H1 (cell line): ENCODE results near the gene VPS54.

Experiments
- CREB1 ChIP-seq: IDR thresholded peaks from 2 replicates; pipeline ENCODE4 v1.6.1; 2012; ENCODE audit warnings: inconsistent platforms
- CTCF ChIP-seq, 3 experiments: IDR thresholded peaks; 1 replicate in 2 of 3; 2 replicates in 1 of 3; pipeline versions ENCODE4 v1.5.1 to v1.6.1; 2011; ENCODE audit warnings: low read length in 3 of 3, mild to moderate bottlenecking in 3 of 3, inconsistent platforms in 2 of 3, low read depth in 1 of 3, moderate library complexity in 1 of 3; ENCODE audit not compliant: insufficient read depth in 1 of 3; ENCODE audit errors: control extremely low read depth in 1 of 3
- EGR1 ChIP-seq: IDR thresholded peaks from 2 replicates; pipeline ENCODE4 v1.6.1; 2011; ENCODE audit warnings: low read depth, low read length, borderline replicate concordance
- POLR2A ChIP-seq, 2 experiments: IDR thresholded peaks; 1 replicate in 1 of 2; 2 replicates in 1 of 2; pipeline ENCODE4 v1.6.1; 2011; ENCODE audit warnings: low read depth in 2 of 2, low read length in 2 of 2, mild to moderate bottlenecking in 2 of 2; ENCODE audit errors: control extremely low read depth in 1 of 2
- YY1 ChIP-seq: IDR thresholded peaks from 2 replicates; pipeline ENCODE4 v1.6.1; 2011; ENCODE audit warnings: low read depth, mild to moderate bottlenecking, low read length

GRCh38 chr2:63891488-63892030 is 127.7 kb downstream of the VPS54 start:
- no peak for TF ChIP-seq CREB1
- no peak; a peak in 1 of 3 replicates for TF ChIP-seq POLR2A (IDR thresholded peaks at IDR 0.05; ENCODE audit: control extremely low read depth in 1 of 2, low read depth in 2 of 2, low read length in 2 of 2)
- no peak for TF ChIP-seq CTCF (IDR thresholded peaks at IDR 0.05; ENCODE audit: control extremely low read depth in 1 of 3, insufficient read depth in 1 of 3, low read depth in 1 of 3, low read length in 3 of 3)
- no peak for TF ChIP-seq YY1
- TF ChIP-seq EGR1: no peak
